CD8-positive, alpha-beta memory T cell (primary cell): ENCODE measurements around the gene RCOR2. TPM values are rescaled to one million over a fixed set of nuclear protein-coding genes. Genes with fewer than 3 reads are reported as not detected.

Source experiments
- CTCF ChIA-PET: fragments of 350-600 bp; sonication (Branson Sonifier 250); formaldehyde crosslinking; loops from one replicate; lab custom pipeline; 2021; ENCODE audit warnings: antibody characterized with exemption; lab: Charles Lee
- POLR2A ChIA-PET: fragments of 350-600 bp; sonication (Branson Sonifier 250); formaldehyde crosslinking; loops from one replicate; lab custom pipeline; 2021; ENCODE audit warnings: antibody characterized with exemption; lab: Charles Lee
- DNase-seq, 5 donors: peaks; one replicate each; pipeline versions ENCODE4 v3.0.0 to v3.0.0-alpha.2; 2020 to 2022; ENCODE audit warnings: mixed read lengths in 1 of 5
- H3K27ac ChIP-seq: one replicate; pipeline ENCODE4 v1.7.0; 2013; ENCODE audit warnings: low read depth, mild to moderate bottlenecking, low read length, moderate library complexity
- H3K27me3 ChIP-seq: 2 replicates; pipeline ENCODE4 v1.7.0; 2013; ENCODE audit warnings: low read length, mild to moderate bottlenecking; ENCODE audit not compliant: insufficient read depth, poor library complexity, severe bottlenecking
- H3K36me3 ChIP-seq: 2 replicates; pipeline ENCODE4 v1.7.0; 2013; ENCODE audit warnings: mild to moderate bottlenecking, low read length, moderate library complexity; ENCODE audit not compliant: insufficient read depth
- H3K4me1 ChIP-seq: 2 replicates; pipeline ENCODE4 v1.7.0; 2013; ENCODE audit warnings: mild to moderate bottlenecking, low read length, moderate library complexity; ENCODE audit not compliant: insufficient read depth
- H3K4me3 ChIP-seq: 2 replicates; pipeline ENCODE4 v1.7.0; 2013; ENCODE audit warnings: mild to moderate bottlenecking, low read length
- H3K9me3 ChIP-seq: 2 replicates; pipeline ENCODE4 v1.7.0; 2013; ENCODE audit warnings: mild to moderate bottlenecking, low read length
- H3K27ac Mint-ChIP-seq, 8 donors: one replicate each; pipeline ENCODE4 v1.8.0; 2020 to 2021; ENCODE audit warnings: mixed read lengths in 8 of 8, mild to moderate bottlenecking in 6 of 8, inconsistent platforms in 3 of 8, moderate library complexity in 3 of 8
- H3K27me3 Mint-ChIP-seq, 2 donors: one replicate each; pipeline ENCODE4 v1.8.0; 2020 to 2021; ENCODE audit warnings: mixed read lengths in 2 of 2, mild to moderate bottlenecking in 1 of 2, moderate library complexity in 1 of 2
- H3K36me3 Mint-ChIP-seq, 3 donors: one replicate each; pipeline ENCODE4 v1.8.0; 2020 to 2021; ENCODE audit warnings: mixed read lengths in 3 of 3, inconsistent platforms in 1 of 3, mild to moderate bottlenecking in 1 of 3
- H3K4me1 Mint-ChIP-seq, 3 donors: one replicate each; pipeline ENCODE4 v1.8.0; 2020 to 2021; ENCODE audit warnings: mixed read lengths in 3 of 3, inconsistent platforms in 1 of 3, mild to moderate bottlenecking in 1 of 3
- H3K4me3 Mint-ChIP-seq, 7 donors: one replicate each; pipeline ENCODE4 v1.8.0; 2020 to 2021; ENCODE audit warnings: mixed read lengths in 7 of 7, mild to moderate bottlenecking in 6 of 7, moderate library complexity in 4 of 7, inconsistent platforms in 2 of 7
- H3K9me3 Mint-ChIP-seq, 5 donors: one replicate each; pipeline ENCODE4 v1.8.0; 2020 to 2022; ENCODE audit warnings: mixed read lengths in 5 of 5, mild to moderate bottlenecking in 3 of 5, moderate library complexity in 2 of 5, inconsistent platforms in 1 of 5
- polyA plus RNA-seq: library from polyadenylated mRNA; unstranded; fragments of 300-500 nt; fragmentation: Illumina TruSeq; gene quantifications from one replicate; pipeline ENCODE4 v1.2.3, GENCODE V29; 2021
- total RNA-seq, 2 experiments: library from RNA; stranded (reverse); gene quantifications; one replicate each; pipeline ENCODE4 v1.2.3, GENCODE V29; 2021

RCOR2 gene
- total and polyA plus RNA-seq, 3 experiments from 2014 or later: 0.11 to 0.13 TPM; not detected in 1

- no peaks in the 10 kb centered on the region for H3K4me1 ChIP-seq
- H3K9me3 ChIP-seq: no peaks in the 10 kb centered on the region
- Mint-ChIP-seq H3K4me3 (no peak overlapping the region), H3K36me3 (peaks cover 18 to 81% (median 19%) of the 10 kb centered on the region in 3 donors), H3K27ac (no peak overlapping the region), H3K4me1 (peaks cover 4 to 9% (median 8%) of the 10 kb centered on the region in 3 donors), H3K9me3 (no peaks in the 10 kb centered on the region), H3K27me3 (no peaks in the 10 kb centered on the region)
- ChIA-PET POLR2A (no interaction called here), CTCF (interaction anchor here (3.0 kb wide), 1 partner anchor 69 kb away, joined by 34 read pairs; the partner anchor contains the start of gene MARK2)
- H3K4me3 ChIP-seq: no peak overlapping the region
- no peaks in the 10 kb centered on the region for H3K27me3 ChIP-seq
- no peak for DNase-seq
- peaks cover 49% of the 10 kb centered on the region for H3K36me3 ChIP-seq
- no peak overlapping the region for H3K27ac ChIP-seq
Observed at GRCh38 chr11:63905179-63905578, 11.8 kb downstream of the RCOR2 start.

GRCh38 chr11:63904743-63905142 is 12.2 kb downstream of the RCOR2 start:
- H3K9me3 Mint-ChIP-seq: no peaks in the 10 kb centered on the region
- peaks cover 4 to 9% (median 8%) of the 10 kb centered on the region in 3 donors for H3K4me1 Mint-ChIP-seq
- no peaks in the 10 kb centered on the region for H3K9me3 ChIP-seq
- H3K27me3 ChIP-seq: no peaks in the 10 kb centered on the region
- H3K36me3 ChIP-seq: peaks cover 51% of the 10 kb centered on the region
- DNase-seq: no peak
- H3K4me3 ChIP-seq: no peak overlapping the region
- peak overlapping the region in 1 of 8 donors; percentile 58 for H3K27ac Mint-ChIP-seq
- CTCF ChIA-PET: interaction anchor here (3.0 kb wide), 1 partner anchor 68 kb away, joined by 34 read pairs; the partner anchor contains the start of gene MARK2
- peaks cover 18 to 82% (median 19%) of the 10 kb centered on the region in 3 donors for H3K36me3 Mint-ChIP-seq
- no peaks in the 10 kb centered on the region for H3K4me1 ChIP-seq
- no peak overlapping the region for H3K27ac ChIP-seq
- no peak overlapping the region for H3K4me3 Mint-ChIP-seq
- no peaks in the 10 kb centered on the region for H3K27me3 Mint-ChIP-seq
- POLR2A ChIA-PET: no interaction called here

DNA sequence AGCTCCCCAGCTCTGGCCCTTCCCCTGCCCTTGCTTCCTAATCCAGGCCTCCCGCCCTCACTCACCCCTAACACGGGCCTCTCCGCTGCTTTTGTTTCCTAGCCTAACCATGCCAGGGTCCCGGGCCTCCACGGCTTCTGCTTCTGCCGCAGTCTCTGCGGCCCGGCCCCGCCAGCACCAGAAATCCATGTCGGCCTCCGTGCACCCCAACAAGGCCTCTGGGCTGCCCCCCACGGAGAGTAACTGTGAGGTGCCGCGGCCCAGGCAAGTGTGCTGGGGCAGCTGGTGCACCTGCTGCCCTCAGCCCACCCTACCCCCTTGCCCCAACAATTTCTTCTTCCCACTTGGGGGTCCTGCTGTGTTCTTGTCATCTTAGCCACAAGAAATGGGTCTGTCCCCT is 13.1 kb downstream of the RCOR2 start:
- no peaks in the 10 kb centered on the region for H3K4me1 ChIP-seq
- POLR2A ChIA-PET: no interaction called here
- no peak overlapping the region for H3K27ac ChIP-seq
- no peak overlapping the region for H3K4me3 ChIP-seq
- H3K36me3 Mint-ChIP-seq: peaks cover 18 to 90% (median 21%) of the 10 kb centered on the region in 3 donors
- H3K27me3 ChIP-seq: no peaks in the 10 kb centered on the region
- H3K4me3 Mint-ChIP-seq: no peak overlapping the region
- peak overlapping the region in 1 of 8 donors; percentile 40 for H3K27ac Mint-ChIP-seq
- CTCF ChIA-PET: interaction anchor here (0.7 to 1.4 kb wide), 2 partner anchors 58 to 67 kb away, joined by 3 read pairs; no protein-coding TSS in a partner anchor
- peaks cover 4 to 9% (median 8%) of the 10 kb centered on the region in 3 donors for H3K4me1 Mint-ChIP-seq
- no peak for DNase-seq
- H3K9me3 ChIP-seq: no peaks in the 10 kb centered on the region
- H3K9me3 Mint-ChIP-seq: no peaks in the 10 kb centered on the region
- no peaks in the 10 kb centered on the region for H3K27me3 Mint-ChIP-seq
- peaks cover 60% of the 10 kb centered on the region for H3K36me3 ChIP-seq

DNA sequence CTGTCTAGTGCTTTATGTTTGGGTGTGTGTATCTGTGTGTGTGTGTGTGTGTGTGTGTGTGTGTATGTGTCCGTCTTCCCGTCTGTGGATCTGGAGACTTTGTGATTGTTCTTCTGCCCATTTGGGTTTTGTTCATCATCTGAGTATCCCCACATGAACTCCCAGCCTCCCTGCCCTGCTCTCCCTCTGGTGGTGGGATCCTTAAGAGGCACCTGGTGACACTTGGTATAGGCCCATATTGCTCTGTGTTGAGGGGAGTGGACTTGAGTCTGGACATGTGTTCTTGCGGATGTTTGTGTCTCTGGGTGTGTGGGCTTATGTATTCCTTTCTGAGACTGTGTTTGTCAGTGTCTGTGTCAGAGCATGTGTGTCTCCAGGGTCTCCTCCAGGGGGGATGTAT is 15.3 kb downstream of the RCOR2 start:
- Mint-ChIP-seq H3K27me3 (no peaks in the 10 kb centered on the region), H3K4me1 (peaks cover 13 to 19% (median 19%) of the 10 kb centered on the region in 3 donors), H3K27ac (peak overlapping the region in 3 of 8 donors; percentile 51 to 63 (median 53)), H3K9me3 (no peaks in the 10 kb centered on the region), H3K4me3 (no peak overlapping the region), H3K36me3 (peaks cover 22 to 97% (median 28%) of the 10 kb centered on the region in 3 donors)
- Histone ChIP-seq H3K4me1 (no peaks in the 10 kb centered on the region), H3K27ac (no peak overlapping the region), H3K4me3 (no peak overlapping the region), H3K9me3 (no peaks in the 10 kb centered on the region), H3K36me3 (peaks cover 78% of the 10 kb centered on the region), H3K27me3 (no peaks in the 10 kb centered on the region)
- CTCF ChIA-PET: interaction anchor here (1.6 kb wide), 1 partner anchor 14 kb away, joined by 3 read pairs; no protein-coding TSS in a partner anchor
- POLR2A ChIA-PET: no interaction called here
- DNase-seq: no peak

DNA sequence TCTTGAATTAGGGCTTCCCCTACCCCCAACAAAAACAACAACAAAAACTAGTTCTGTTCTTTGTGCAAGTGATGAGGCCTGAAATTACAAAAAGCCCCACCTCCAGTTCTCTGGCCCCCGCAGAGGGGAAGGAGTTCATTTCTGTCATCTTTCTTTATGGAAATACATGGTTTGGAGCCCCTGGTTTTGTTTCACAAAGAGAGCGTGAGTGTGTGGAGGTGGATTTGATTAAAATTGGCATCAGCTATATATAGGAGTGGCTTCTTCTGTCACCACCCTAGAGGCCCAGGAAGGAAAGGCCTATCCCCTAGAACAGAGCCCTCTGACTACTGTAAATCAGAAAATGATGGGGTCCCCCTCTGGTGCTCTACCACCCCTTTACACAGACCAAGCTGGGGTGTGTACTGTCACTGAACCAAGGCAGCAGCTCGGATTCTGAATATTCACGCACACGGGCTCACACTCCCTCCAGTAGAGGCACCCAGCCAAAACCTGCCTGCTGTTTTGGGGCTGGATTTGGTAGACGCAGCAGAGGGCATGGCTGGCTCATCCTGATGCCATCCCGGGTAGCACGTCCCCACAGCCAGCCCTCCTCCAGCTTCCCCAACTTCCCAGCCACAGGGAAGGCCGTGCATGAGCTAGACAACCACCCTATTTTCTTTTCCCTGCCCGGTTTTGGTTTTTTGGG is 19.4 kb downstream of the RCOR2 start:
- peaks cover 25 to 86% (median 30%) of the 10 kb centered on the region in 3 donors for H3K36me3 Mint-ChIP-seq
- peak overlapping the region in 2 of 8 donors; percentile 64 to 72 for H3K27ac Mint-ChIP-seq
- no peaks in the 10 kb centered on the region for H3K9me3 ChIP-seq
- no peaks in the 10 kb centered on the region for H3K27me3 ChIP-seq
- peaks cover 72% of the 10 kb centered on the region for H3K36me3 ChIP-seq
- no peak overlapping the region for H3K27ac ChIP-seq
- POLR2A ChIA-PET: no interaction called here
- H3K9me3 Mint-ChIP-seq: no peaks in the 10 kb centered on the region
- CTCF ChIA-PET: interaction anchor here (1.2 to 1.5 kb wide), 2 partner anchors 47 to 60 kb away, joined by 5 to 6 read pairs; no protein-coding TSS in a partner anchor
- DNase-seq: no peak
- no peak overlapping the region for H3K4me3 Mint-ChIP-seq
- H3K4me1 ChIP-seq: peaks cover 7% of the 10 kb centered on the region
- peaks cover 30 to 49% (median 42%) of the 10 kb centered on the region in 3 donors for H3K4me1 Mint-ChIP-seq
- no peaks in the 10 kb centered on the region for H3K27me3 Mint-ChIP-seq
- no peak overlapping the region for H3K4me3 ChIP-seq

GRCh38 chr11:63896071-63896470 is 20.9 kb downstream of the RCOR2 start:
- H3K9me3 Mint-ChIP-seq: no peaks in the 10 kb centered on the region
- peak overlapping the region in 6 of 8 donors; percentile 17 to 86 (median 72) for H3K27ac Mint-ChIP-seq
- Histone ChIP-seq H3K27ac (no peak overlapping the region), H3K9me3 (no peaks in the 10 kb centered on the region), H3K27me3 (no peaks in the 10 kb centered on the region), H3K36me3 (peaks cover 59% of the 10 kb centered on the region), H3K4me1 (peaks cover 22% of the 10 kb centered on the region), H3K4me3 (no peak overlapping the region)
- ChIA-PET CTCF (interaction anchor here (1.8 kb wide), 1 partner anchor 11 kb away, joined by 5 read pairs; no protein-coding TSS in a partner anchor), POLR2A (no interaction called here)
- no peak for DNase-seq
- H3K27me3 Mint-ChIP-seq: no peaks in the 10 kb centered on the region
- peaks cover 43 to 58% (median 49%) of the 10 kb centered on the region in 3 donors for H3K4me1 Mint-ChIP-seq
- H3K36me3 Mint-ChIP-seq: peaks cover 16 to 76% (median 23%) of the 10 kb centered on the region in 3 donors
- H3K4me3 Mint-ChIP-seq: no peak overlapping the region

- peak overlapping the region in 1 of 7 donors; percentile 38 for H3K4me3 Mint-ChIP-seq
- H3K27ac Mint-ChIP-seq: peak overlapping the region in 6 of 8 donors; percentile 47 to 85 (median 60)
- peaks cover 66 to 83% (median 73%) of the 10 kb centered on the region in 3 donors for H3K4me1 Mint-ChIP-seq
- ChIA-PET CTCF (interaction anchor here (4.2 kb wide), 1 partner anchor 56 kb away, joined by 20 read pairs; no protein-coding TSS in a partner anchor), POLR2A (interaction anchor here (0.5 kb wide), 1 partner anchor 129 kb away, joined by 3 read pairs; no protein-coding TSS in a partner anchor)
- Histone ChIP-seq H3K4me3 (no peak overlapping the region), H3K27me3 (no peaks in the 10 kb centered on the region), H3K27ac (no peak overlapping the region), H3K9me3 (no peaks in the 10 kb centered on the region), H3K36me3 (peaks cover 33% of the 10 kb centered on the region), H3K4me1 (peaks cover 45% of the 10 kb centered on the region)
- no peaks in the 10 kb centered on the region for H3K27me3 Mint-ChIP-seq
- peaks cover 9 to 57% (median 15%) of the 10 kb centered on the region in 3 donors for H3K36me3 Mint-ChIP-seq
- DNase-seq: no peak
- H3K9me3 Mint-ChIP-seq: no peaks in the 10 kb centered on the region
Observed at GRCh38 chr11:63893355-63893754, 23.6 kb downstream of the RCOR2 start.

DNA sequence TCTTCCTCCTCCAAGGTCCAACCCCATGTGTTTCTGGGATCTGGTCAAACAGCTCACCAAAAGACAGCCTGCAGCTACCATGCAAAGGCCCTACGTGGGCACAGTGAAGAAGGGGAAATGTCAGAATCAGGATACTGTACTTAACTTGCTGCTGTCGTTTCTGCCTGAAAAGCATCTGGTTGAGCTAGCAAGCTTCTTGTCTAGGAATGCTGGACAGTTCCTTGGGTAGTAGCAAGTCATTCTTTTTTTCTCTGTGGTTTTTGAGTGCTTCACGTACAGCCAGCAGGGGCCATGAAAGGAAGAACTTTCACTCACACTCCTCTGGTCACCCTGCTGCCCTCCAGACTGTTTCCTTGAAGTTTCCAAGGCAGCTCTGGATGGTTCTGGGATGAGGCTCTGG is 24.7 kb downstream of the RCOR2 start:
- Mint-ChIP-seq H3K4me3 (peak overlapping the region in 4 of 7 donors; percentile 17 to 97 (median 28)), H3K4me1 (peaks cover 73 to 91% (median 81%) of the 10 kb centered on the region in 3 donors), H3K36me3 (peaks cover 6 to 46% (median 11%) of the 10 kb centered on the region in 3 donors), H3K27me3 (no peaks in the 10 kb centered on the region), H3K9me3 (no peaks in the 10 kb centered on the region), H3K27ac (peak overlapping the region in 7 of 8 donors; percentile 42 to 98 (median 80))
- ChIA-PET CTCF (interaction anchor here (1.7 to 4.2 kb wide), 2 partner anchors 54 to 55 kb away, joined by 5 to 20 read pairs; no protein-coding TSS in a partner anchor), POLR2A (no interaction called here)
- Histone ChIP-seq H3K36me3 (peaks cover 22% of the 10 kb centered on the region), H3K4me1 (peaks cover 55% of the 10 kb centered on the region), H3K9me3 (no peaks in the 10 kb centered on the region), H3K4me3 (no peak overlapping the region), H3K27ac (no peak overlapping the region), H3K27me3 (no peaks in the 10 kb centered on the region)
- DNase-seq: no peak
